ENCODE measurements around the gene TUBGCP2. TPM values are rescaled to one million over a fixed set of nuclear protein-coding genes. Genes with fewer than 3 reads are reported as not detected.

The TUBGCP2 gene
- total and polyA plus RNA-seq, 4 donors: 35.0 to 81.4 (median 58.1) TPM

GRCh38 chr10:133335246-133336117, 26.8 kb upstream of the TUBGCP2 start:
- Histone ChIP-seq H3K4me3 (ENCODE audit: low read depth, low read length) (peak overlapping the region; percentile 39), H3K27ac (ENCODE audit: low read depth, low read length) (no peak overlapping the region), H3K4me1 (ENCODE audit: control insufficient read depth, insufficient read depth, low read length) (peaks cover 24% of the 10 kb centered on the region), H3K9me3 (ENCODE audit: control insufficient read depth, insufficient read depth, low read length) (no peaks in the 10 kb centered on the region), H3K36me3 (ENCODE audit: control insufficient read depth, insufficient read depth, low read length) (peaks cover 12% of the 10 kb centered on the region), H3K27me3 (ENCODE audit: control insufficient read depth, insufficient read depth, low read length) (peaks cover 40% of the 10 kb centered on the region)
- 2% methylated on average over 66 of the region's 75 CpGs for WGBS (ENCODE audit: insufficient coverage)
- DNase-seq (ENCODE audit: low read depth in 4 of 6, low spot score in 6 of 6): peak in 2 of 6 donors; percentile 93 to 94

GRCh38 chr10:133334503-133335245, 26.0 kb upstream of the TUBGCP2 start:
- H3K36me3 ChIP-seq (ENCODE audit: control insufficient read depth, insufficient read depth, low read length): peaks cover 10% of the 10 kb centered on the region
- no peaks in the 10 kb centered on the region for H3K9me3 ChIP-seq (ENCODE audit: control insufficient read depth, insufficient read depth, low read length)
- H3K27me3 ChIP-seq (ENCODE audit: control insufficient read depth, insufficient read depth, low read length): peaks cover 40% of the 10 kb centered on the region
- peaks cover 29% of the 10 kb centered on the region for H3K4me1 ChIP-seq (ENCODE audit: control insufficient read depth, insufficient read depth, low read length)
- no peak overlapping the region for H3K27ac ChIP-seq (ENCODE audit: low read depth, low read length)
- peak overlapping the region; percentile 39 for H3K4me3 ChIP-seq (ENCODE audit: low read depth, low read length)
- DNase-seq (ENCODE audit: low read depth in 4 of 6, low spot score in 6 of 6): no peak
- 21% methylated on average over 47 of the region's 51 CpGs for WGBS (ENCODE audit: insufficient coverage)

GRCh38 chr10:133332936-133333699, 24.4 kb upstream of the TUBGCP2 start:
- Histone ChIP-seq H3K4me1 (ENCODE audit: control insufficient read depth, insufficient read depth, low read length) (peaks cover 44% of the 10 kb centered on the region), H3K27ac (ENCODE audit: low read depth, low read length) (no peak overlapping the region), H3K36me3 (ENCODE audit: control insufficient read depth, insufficient read depth, low read length) (peaks cover 14% of the 10 kb centered on the region), H3K4me3 (ENCODE audit: low read depth, low read length) (no peak overlapping the region), H3K27me3 (ENCODE audit: control insufficient read depth, insufficient read depth, low read length) (peaks cover 48% of the 10 kb centered on the region), H3K9me3 (ENCODE audit: control insufficient read depth, insufficient read depth, low read length) (no peaks in the 10 kb centered on the region)
- WGBS (ENCODE audit: insufficient coverage): 72% methylated on average over 28 of the region's 30 CpGs
- DNase-seq (ENCODE audit: low read depth in 4 of 6, low spot score in 6 of 6): no peak

GRCh38 chr10:133329491-133330202, 21.0 kb upstream of the TUBGCP2 start:
- H3K27ac ChIP-seq (ENCODE audit: low read depth, low read length): no peak overlapping the region
- H3K4me1 ChIP-seq (ENCODE audit: control insufficient read depth, insufficient read depth, low read length): peaks cover 56% of the 10 kb centered on the region
- DNase-seq (ENCODE audit: low read depth in 4 of 6, low spot score in 6 of 6): peak in 5 of 6 donors; percentile 68 to 96 (median 82)
- peak overlapping the region; percentile 9 for H3K4me3 ChIP-seq (ENCODE audit: low read depth, low read length)
- no peaks in the 10 kb centered on the region for H3K9me3 ChIP-seq (ENCODE audit: control insufficient read depth, insufficient read depth, low read length)
- peaks cover 16% of the 10 kb centered on the region for H3K36me3 ChIP-seq (ENCODE audit: control insufficient read depth, insufficient read depth, low read length)
- H3K27me3 ChIP-seq (ENCODE audit: control insufficient read depth, insufficient read depth, low read length): peaks cover 48% of the 10 kb centered on the region
- WGBS (ENCODE audit: insufficient coverage): 5% methylated on average over 37 of the region's 37 CpGs

GRCh38 chr10:133328358-133329343, 20.0 kb upstream of the TUBGCP2 start:
- peaks cover 45% of the 10 kb centered on the region for H3K27me3 ChIP-seq (ENCODE audit: control insufficient read depth, insufficient read depth, low read length)
- WGBS (ENCODE audit: insufficient coverage): 76% methylated on average over 14 of the region's 15 CpGs
- DNase-seq (ENCODE audit: low read depth in 4 of 6, low spot score in 6 of 6): no peak
- peaks cover 13% of the 10 kb centered on the region for H3K36me3 ChIP-seq (ENCODE audit: control insufficient read depth, insufficient read depth, low read length)
- H3K9me3 ChIP-seq (ENCODE audit: control insufficient read depth, insufficient read depth, low read length): no peaks in the 10 kb centered on the region
- H3K4me3 ChIP-seq (ENCODE audit: low read depth, low read length): no peak overlapping the region
- H3K27ac ChIP-seq (ENCODE audit: low read depth, low read length): no peak overlapping the region
- H3K4me1 ChIP-seq (ENCODE audit: control insufficient read depth, insufficient read depth, low read length): peaks cover 57% of the 10 kb centered on the region

- DNase-seq (ENCODE audit: low read depth in 4 of 6, low spot score in 6 of 6): no peak
- no peak overlapping the region for H3K27ac ChIP-seq (ENCODE audit: low read depth, low read length)
- H3K9me3 ChIP-seq (ENCODE audit: control insufficient read depth, insufficient read depth, low read length): no peaks in the 10 kb centered on the region
- H3K4me3 ChIP-seq (ENCODE audit: low read depth, low read length): no peak overlapping the region
- peaks cover 57% of the 10 kb centered on the region for H3K4me1 ChIP-seq (ENCODE audit: control insufficient read depth, insufficient read depth, low read length)
- 39% methylated on average over 8 of the region's 12 CpGs for WGBS (ENCODE audit: insufficient coverage)
- H3K36me3 ChIP-seq (ENCODE audit: control insufficient read depth, insufficient read depth, low read length): peaks cover 13% of the 10 kb centered on the region
- peaks cover 42% of the 10 kb centered on the region for H3K27me3 ChIP-seq (ENCODE audit: control insufficient read depth, insufficient read depth, low read length)
Measured at GRCh38 chr10:133327651-133328357, 19.1 kb upstream of the TUBGCP2 start.

- peaks cover 57% of the 10 kb centered on the region for H3K4me1 ChIP-seq (ENCODE audit: control insufficient read depth, insufficient read depth, low read length)
Measured at GRCh38 chr10:133326745-133327650, 18.3 kb upstream of the TUBGCP2 start.

More at GRCh38 chr10:133326745-133327650, 18.3 kb upstream of the TUBGCP2 start:
- no peak for DNase-seq (ENCODE audit: low read depth in 4 of 6, low spot score in 6 of 6)
- Histone ChIP-seq H3K27me3 (ENCODE audit: control insufficient read depth, insufficient read depth, low read length) (peaks cover 40% of the 10 kb centered on the region), H3K4me3 (ENCODE audit: low read depth, low read length) (no peak overlapping the region), H3K36me3 (ENCODE audit: control insufficient read depth, insufficient read depth, low read length) (peaks cover 13% of the 10 kb centered on the region), H3K27ac (ENCODE audit: low read depth, low read length) (no peak overlapping the region), H3K9me3 (ENCODE audit: control insufficient read depth, insufficient read depth, low read length) (no peaks in the 10 kb centered on the region)
- 28% methylated on average over 26 of the region's 28 CpGs for WGBS (ENCODE audit: insufficient coverage)
